Stimulated activated CD8-positive, alpha-beta memory T cell treated with anti-CD3 and anti-CD28 coated beads, Interleukin-2, amount 100 ng/mL, for 1 hour (primary cell): ENCODE results near the gene PAF1.
A peak's percentile ranks its signal among the peaks of the same experiment; 100 is the strongest.
"Not testable (repeated sequence)": the region's sequence is repeated elsewhere in the genome, so short reads cannot be mapped to it uniquely, and the experiment has no call there.

ENCODE experiments used
- DNase-seq, 2 donors: peaks; one replicate each; pipeline ENCODE4 v3.0.0-alpha.2; 2020; ENCODE audit warnings: low read depth in 2 of 2

Gene PAF1

GRCh38 chr19:39355253-39355652 is 35.7 kb downstream of the PAF1 start:
- DNase-seq, result no peak

DNA sequence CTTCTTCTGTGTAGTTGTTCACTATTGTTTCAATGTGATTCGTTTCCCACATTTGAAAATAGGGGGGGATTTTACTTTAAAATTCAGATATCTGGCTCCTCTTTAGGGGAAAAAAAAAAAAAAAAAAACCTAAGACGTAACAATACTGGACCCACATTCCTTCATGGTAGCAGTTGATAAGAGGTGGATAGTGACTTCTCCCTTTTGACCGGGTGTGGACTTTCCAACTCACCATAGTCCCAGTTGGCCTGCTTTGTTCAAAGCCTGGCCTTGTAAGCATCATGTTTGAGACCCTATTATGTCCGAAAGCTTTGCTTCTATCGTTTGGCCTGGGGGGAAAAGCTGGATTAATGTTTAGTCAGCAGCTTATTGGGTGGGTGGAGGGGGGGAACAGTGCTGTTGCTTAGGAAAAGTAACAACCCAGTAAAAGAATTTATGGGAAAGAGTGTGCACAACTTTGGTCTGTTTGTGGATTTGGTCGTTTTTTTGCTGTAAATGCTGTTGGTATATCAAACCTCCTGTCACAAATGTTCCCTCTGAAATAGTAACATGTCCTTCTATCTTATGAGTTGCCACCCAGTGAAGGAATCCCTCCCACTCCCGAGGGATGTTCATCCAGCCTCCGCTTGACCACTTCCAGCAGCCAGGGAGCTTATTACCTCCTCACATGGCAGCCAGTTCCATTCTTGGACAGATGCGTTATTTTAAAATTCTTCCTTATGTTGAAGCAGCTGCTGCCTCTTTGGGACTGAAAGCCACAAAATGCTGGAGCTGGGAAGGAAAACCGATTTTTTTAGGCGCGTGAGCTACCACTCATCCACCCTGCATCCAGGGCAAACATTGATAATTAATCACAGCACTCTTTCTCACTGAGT is 38.3 kb downstream of the PAF1 start:
- no peak for DNase-seq

DNA sequence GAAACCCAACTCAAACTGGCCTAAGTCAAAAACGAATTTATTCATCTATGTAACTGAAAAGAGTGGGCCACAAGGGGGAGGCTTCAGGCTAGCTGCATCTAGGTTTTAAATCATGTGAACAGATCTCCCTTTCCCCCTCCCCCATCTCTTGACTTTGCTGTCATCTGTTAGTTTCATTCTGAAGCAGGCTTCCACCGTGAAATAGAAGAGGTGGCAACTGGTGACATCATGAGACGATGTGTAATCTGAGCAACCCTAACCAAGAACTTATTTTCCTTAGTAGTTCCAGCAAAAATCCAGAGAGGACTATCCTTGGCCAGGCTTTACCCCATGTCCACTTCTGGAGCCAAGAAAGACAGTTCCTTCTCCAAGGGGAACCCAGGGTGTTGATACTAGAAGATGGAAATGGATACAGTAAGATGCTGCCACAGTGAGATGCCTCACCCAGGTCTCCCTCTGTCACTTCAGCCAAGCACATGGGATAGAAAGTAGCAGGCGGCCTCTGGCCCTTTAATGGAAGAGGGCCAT is 39.3 kb downstream of the PAF1 start:
- DNase-seq, result no peak

DNA sequence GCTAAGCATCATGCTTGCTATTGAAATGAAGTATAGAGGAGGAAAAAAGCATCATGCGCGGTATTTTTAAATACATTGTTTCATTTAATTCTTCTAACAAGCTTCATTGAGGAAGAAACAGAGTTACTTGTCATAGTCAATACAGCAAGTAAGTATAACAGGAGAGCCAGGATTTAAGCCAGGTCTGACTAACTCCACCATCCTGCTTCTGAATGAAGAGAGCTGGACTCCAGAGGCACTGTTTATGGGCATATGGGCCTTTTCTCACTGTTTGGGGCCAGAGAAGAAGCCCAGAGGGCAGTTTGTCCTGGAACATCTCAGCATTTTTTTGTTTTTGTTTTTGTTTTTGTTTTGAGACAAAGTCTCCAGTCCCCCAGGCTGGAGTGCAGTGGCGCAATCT is 40.8 kb downstream of the PAF1 start:
- DNase-seq, result no peak

DNA sequence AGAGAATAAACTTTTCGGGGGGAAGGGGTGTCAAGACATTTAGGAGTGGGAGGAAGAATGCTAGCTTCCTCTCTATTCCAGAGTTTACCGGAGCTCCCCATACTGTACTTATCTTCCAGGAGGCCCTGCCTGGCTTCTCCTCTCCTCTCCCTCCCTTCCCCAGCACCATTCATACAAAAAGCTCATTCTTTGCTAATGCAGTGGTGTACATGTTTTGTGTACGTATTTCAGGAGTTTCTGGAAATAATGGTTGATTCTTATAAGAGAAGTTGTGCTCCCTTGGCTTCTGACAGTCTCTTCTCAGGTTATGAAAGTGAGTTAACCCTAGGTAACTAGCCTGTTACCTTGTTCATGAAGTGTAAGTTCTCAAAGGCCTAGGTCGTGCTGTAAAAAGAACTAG is 41.6 kb downstream of the PAF1 start:
- no peak for DNase-seq

DNA sequence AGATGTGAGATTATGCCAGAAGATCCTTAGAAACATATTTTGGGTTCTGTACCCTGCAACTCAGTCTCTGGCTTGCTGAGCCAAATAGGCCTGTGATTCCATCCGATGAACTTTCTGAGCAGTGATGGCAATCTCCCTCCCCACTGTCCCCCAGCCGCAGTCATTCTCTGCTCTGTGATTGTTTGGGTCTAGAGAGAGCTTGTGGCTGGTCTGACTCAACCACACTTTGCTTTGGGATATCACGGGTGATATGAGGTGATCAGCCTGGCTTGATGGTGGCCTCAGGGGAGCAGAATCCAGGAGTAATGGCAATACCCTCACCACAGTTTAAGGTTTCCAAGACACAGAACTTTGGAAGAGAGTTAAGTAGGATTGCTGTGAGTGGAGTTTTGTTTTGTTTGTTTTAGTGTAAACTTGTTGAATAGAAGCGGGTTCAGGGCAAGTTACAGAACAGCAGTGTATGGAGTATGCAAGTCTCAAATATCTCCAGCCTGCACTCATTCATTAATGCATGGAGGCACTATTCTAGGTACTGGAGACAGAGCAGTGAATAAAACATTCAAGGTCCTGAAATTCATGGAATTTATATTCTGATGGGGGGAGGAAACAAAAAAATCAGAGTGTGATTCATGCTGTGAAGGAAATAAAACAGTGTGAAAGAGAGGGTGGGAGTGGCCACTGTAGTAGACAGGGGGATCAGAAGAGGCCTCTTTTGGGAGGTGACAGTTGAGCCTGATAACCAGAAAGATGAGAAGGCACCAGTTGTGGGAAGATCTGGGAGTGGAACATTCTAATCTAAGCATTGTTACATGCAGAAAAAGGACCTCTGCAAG is 43.4 kb downstream of the PAF1 start:
- no peak for DNase-seq

DNA sequence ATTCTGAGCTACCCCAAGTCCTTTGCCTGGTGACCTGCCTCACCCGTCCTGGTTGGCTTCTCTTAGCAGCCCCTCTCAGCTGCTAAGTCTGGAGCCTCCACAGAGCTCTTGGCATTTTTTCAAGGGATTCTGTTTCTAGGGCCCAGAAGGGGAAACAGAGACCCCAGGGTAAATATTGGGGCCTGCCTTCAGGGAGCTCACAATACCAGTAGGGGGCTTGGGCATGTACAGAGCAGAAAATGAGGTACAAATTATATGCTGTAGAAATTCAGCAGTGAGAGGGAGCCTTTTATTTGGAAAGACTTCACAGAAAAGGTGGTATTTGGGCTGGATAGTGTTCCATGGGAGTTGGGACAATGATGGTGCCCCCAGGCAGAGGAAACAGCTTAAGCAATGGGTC is 45.0 kb downstream of the PAF1 start:
- DNase-seq, result no peak

DNA sequence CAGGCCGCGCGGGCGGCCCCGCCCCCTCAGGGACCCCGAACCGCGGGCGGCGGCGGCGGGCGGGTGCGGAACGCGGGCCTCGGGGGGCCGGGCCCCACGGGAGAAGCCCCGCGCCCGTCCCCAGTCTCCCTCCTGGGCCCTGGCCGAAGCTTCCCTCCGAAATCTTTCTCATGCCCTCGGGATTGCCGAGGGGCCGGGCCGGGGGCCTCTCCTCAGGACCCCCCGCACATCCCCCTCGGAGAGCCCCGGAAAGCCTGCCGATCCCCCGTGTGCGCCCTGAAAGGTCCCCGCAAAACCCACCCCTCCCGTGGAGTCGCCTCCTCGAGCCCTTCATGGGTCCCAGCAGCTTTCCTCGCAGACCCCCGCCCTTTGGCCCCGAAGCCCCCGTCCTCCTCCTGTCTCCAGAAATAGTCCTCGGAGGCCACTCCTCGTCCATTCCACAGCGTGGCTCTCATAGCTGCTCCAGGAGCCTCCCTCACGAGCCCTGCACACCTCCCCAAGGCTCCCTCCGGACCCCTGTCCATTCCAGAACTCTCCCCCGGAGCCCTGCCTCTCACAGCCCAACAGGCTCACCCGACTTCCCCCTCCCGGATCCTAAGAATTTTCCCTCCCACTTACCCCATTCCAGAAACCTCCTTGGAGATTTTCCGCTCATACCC is 48.1 kb downstream of the PAF1 start:
- no peak for DNase-seq

- peak; percentile 95 to 99 for DNase-seq
These were observed 48.9 kb downstream of the PAF1 start, which contains the start of gene SAMD4B for GRCh38 chr19:39341719-39342604. SAMD4B (plus strand) TSS chr19:39342421; CDS start chr19:39356894, 14,473 bp downstream.

GRCh38 chr19:39341129-39341718 is 49.7 kb downstream of the PAF1 start:
- no peak for DNase-seq

- DNase-seq, result not testable (repeated sequence)
These were observed 50.8 kb downstream of the PAF1 start for GRCh38 chr19:39340156-39340555.

DNA sequence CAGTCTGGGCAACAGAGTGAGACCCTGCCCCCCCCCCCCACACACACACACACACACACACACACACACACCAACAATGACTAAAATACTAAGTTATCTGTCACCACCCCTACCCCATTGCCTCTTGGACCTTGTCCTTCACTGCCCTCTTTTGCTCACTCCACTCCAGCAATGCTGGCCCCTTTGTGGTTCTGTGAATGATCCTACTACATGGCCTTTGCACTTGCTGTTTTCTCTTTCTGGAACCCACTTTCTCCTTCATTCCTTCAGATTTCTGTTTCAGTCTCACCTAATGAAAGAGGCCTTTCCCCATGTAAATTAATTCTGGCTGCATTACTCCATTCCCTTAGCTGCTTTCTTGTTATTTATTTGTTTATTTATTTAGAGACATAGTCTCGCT is 51.2 kb downstream of the PAF1 start:
- DNase-seq, result no peak

- DNase-seq, result no peak
These were observed 54.4 kb downstream of the PAF1 start for GRCh38 chr19:39336483-39336882.
